HL-60 (cell line): ENCODE data around the gene CXCR4.

ENCODE experiments used
- DNase-seq, 2 experiments: peaks; one replicate each; pipeline ENCODE4 v3.0.0-alpha.2; 2010 to 2020; ENCODE audit warnings: low read depth in 1 of 2, low spot score in 1 of 2
- H3K27ac ChIP-seq: fragments of 250-450 bp; sonication (Bioruptor Pico); replicated peaks from 2 replicates; pipeline ENCODE4 v1.5.1; 2020; ENCODE audit warnings: mild to moderate bottlenecking, moderate library complexity
- H3K27me3 ChIP-seq: fragments of 250-450 bp; sonication (Bioruptor Pico); 2 replicates; pipeline ENCODE4 v1.5.1; 2021; ENCODE audit warnings: mild to moderate bottlenecking, moderate library complexity; ENCODE audit not compliant: insufficient read depth, poor library complexity, severe bottlenecking
- H3K4me3 ChIP-seq: replicated peaks from 2 replicates; pipeline ENCODE4 v1.5.1; 2011; ENCODE audit warnings: mild to moderate bottlenecking, control low read depth, low read length; ENCODE audit not compliant: insufficient read depth
- CTCF ChIP-seq: IDR thresholded peaks from one replicate; pipeline ENCODE4 v1.5.1; 2011; ENCODE audit warnings: low read length, control low read depth, inconsistent platforms; ENCODE audit not compliant: insufficient read depth
- GABPA ChIP-seq: IDR thresholded peaks from 2 replicates; pipeline ENCODE4 v1.6.1; 2012; ENCODE audit warnings: low read depth
- POLR2AphosphoS5 ChIP-seq: IDR thresholded peaks from 2 replicates; pipeline ENCODE4 v1.6.1; 2012; ENCODE audit warnings: low read depth
- REST ChIP-seq: IDR thresholded peaks from 2 replicates; pipeline ENCODE4 v1.6.1; 2012; ENCODE audit warnings: low read depth; ENCODE audit not compliant: insufficient replicate concordance
- SPI1 ChIP-seq: IDR thresholded peaks from 2 replicates; pipeline ENCODE4 v1.6.1; 2012; ENCODE audit warnings: low read depth, mild to moderate bottlenecking, borderline replicate concordance

CXCR4 gene

GRCh38 chr2:136128366-136128765, 10.4 kb upstream of the CXCR4 start:
- H3K27me3 ChIP-seq, result no peaks in the 10 kb centered on the region
- no peak overlapping the region for H3K4me3 ChIP-seq
- TF ChIP-seq POLR2AphosphoS5 (no peak), SPI1 (no peak)
- no peak overlapping the region for H3K27ac ChIP-seq
- no peak for DNase-seq

- no peak overlapping the region for H3K4me3 ChIP-seq
- H3K27me3 ChIP-seq, result no peaks in the 10 kb centered on the region
- TF ChIP-seq REST (no peak), POLR2AphosphoS5 (no peak), CTCF (no peak)
- no peak overlapping the region for H3K27ac ChIP-seq
- no peak for DNase-seq
Observed at GRCh38 chr2:136127356-136127755, 9.4 kb upstream of the CXCR4 start.

- H3K27ac ChIP-seq, result no peak overlapping the region
- DNase-seq, result no peak
- TF ChIP-seq SPI1 (no peak), CTCF (no peak), GABPA (no peak), REST (no peak), POLR2AphosphoS5 (no peak)
Observed at GRCh38 chr2:136126421-136126926, 8.5 kb upstream of the CXCR4 start.

GRCh38 chr2:136126021-136126420, 8.1 kb upstream of the CXCR4 start:
- H3K4me3 ChIP-seq, result no peak overlapping the region
- TF ChIP-seq SPI1, result no peak
- no peak for TF ChIP-seq CTCF
- TF ChIP-seq POLR2AphosphoS5, result no peak
- no peak for TF ChIP-seq REST
- TF ChIP-seq GABPA, result no peak
- DNase-seq, result no peak
- H3K27ac ChIP-seq, result no peak overlapping the region
- no peaks in the 10 kb centered on the region for H3K27me3 ChIP-seq

More at GRCh38 chr2:136126421-136126926, 8.5 kb upstream of the CXCR4 start:
- H3K4me3 ChIP-seq, result no peak overlapping the region
- no peaks in the 10 kb centered on the region for H3K27me3 ChIP-seq
